SW480 (cell line): ENCODE measurements around the gene SCIN.
"Not testable (repeated sequence)": the region's sequence is repeated elsewhere in the genome, so short reads cannot be mapped to it uniquely, and the experiment has no call there.

Experiments
- DNase-seq: peaks from one replicate; pipeline ENCODE4 v3.0.0-alpha.2; 2016; ENCODE audit warnings: low spot score

SCIN gene

DNA sequence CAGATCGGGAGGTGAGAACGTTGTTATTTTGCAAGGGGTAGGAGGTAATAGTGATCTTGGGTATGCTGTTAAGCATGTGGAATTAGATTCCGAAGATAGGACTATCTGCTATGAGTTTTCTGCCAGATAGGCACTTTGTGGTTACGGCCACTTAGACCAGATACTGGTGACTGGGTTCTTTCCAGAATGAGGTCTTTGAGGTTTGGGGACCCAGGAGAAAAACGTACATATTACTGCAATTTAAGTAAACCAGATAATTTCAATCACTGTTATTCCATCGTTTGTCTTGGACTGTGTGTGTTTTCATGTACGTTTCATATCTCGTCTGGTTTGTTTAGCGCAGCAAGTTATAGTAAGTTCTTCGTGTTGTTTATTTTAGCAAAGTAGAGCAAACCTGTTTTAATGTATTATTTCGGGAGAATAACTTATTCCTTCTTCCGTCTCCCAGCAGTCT is 117.2 kb downstream of the SCIN start:
- no peak for DNase-seq

DNA sequence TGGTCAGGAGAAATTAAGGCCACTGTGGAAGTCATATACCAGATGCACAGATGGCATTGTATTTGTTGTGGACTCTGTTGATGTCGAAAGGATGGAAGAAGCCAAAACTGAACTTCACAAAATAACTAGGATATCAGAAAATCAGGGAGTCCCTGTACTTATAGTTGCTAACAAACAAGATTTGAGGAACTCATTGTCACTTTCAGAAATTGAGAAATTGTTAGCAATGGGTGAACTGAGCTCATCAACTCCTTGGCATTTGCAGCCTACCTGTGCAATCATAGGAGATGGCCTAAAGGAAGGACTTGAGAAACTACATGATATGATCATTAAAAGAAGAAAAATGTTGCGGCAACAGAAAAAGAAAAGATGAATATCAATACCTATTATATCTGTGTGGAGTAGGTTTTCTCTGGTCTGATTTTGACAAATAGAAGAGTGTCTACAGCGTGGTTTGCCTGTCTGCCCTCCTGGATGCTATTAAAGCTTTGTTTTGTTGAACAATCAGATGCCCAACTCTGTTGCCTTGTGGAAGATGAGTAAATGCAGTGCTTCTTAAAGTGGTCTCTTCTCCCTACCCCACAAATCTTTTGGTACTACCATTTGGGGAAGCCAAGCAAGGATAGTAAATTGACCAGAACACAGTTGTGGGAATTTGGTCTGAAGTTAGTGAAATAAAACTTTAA is 118.1 kb downstream of the SCIN start:
- DNase-seq = not testable (repeated sequence)

DNA sequence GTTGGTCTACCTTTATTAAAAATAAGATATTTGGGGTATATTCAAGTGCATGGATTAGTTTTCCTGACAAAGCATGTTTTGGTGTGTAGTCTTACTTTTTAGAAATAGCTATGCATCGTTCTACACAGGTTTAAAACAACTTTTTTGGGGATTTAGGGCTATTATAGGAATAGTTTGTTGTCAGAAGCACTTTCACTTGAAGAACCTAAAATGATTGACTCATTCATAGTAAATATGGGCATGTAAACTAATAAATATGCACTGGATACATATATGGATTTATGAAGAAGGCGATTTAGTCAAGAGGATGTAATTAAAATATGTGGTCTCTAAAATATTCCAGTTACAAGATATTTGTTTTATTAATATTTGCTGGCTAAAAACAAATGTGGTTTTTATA is 118.9 kb downstream of the SCIN start:
- no peak for DNase-seq

DNA sequence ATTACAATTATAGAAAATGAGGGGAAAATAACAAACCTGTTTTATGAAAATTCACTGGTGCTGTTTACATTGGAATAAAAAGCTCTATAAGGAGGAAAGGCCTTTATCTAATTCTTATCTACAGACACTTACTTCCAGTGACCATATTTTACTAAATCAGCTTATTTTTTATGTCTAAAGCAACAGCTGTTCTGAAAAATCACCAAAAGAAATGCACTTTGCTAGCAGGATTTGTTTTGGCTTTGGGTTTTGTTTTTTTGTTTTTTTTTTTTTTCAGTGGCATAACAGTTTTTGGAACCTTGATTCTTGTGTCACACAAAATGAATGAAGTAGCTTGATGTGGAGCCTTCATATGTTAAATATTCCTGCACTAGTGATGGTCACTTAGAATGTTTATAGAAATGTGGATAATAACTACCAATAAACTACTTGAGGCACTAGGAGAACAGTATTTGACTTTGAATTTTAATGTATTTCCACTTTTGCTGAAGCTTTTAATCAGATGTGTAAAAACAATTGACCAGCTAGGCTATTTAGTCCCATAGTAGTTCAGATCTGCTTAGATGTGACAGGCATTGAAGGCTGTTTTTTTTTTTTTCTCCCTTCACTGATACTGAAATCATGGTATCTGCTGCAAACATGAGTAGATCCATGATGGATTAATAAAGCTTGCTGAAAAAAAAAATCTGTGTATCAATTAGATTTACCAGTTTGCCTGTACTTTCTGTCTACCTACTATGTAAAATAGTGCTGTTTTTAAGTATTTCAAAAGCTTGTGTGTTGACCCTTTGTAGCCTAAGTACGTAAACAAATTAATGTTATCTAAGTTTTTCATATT is 119.7 kb downstream of the SCIN start:
- no peak for DNase-seq

DNA sequence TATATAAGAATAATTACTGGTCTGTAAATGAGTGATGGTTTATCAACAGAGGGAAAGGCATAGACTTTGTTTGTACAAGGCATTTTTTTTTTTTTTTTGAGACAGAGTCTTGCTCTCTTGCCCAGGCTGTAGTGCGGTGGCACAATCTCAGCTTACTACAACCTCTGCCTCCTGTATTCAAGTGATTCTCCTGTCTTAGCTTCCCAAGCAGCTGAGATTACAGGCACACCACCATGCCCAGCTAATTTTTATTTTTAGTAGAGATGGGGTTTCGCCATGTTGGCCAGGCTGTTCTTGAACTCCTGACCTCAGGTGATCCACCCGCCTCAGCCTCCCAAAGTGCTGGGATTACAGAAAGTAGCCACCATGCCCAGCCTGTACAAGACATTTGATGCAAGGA is 120.9 kb downstream of the SCIN start:
- not testable (repeated sequence) for DNase-seq

DNA sequence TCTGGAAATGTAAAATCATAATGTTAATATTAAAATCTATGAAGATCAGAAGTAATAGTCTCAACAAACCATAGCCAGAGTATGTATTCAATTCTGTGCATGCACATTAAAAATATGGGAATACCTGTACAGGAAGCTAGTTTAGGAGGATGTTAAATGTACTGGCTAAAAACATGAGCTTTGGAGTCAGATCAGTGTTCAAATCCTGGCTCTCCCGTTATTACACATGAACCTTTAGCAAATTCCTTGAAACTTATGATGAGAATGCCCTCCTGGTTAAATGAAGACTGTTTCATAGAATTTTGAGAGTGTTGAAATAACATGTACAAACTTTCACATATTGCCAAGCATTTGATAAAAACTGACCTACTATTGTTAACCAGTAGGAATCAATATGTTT is 121.5 kb downstream of the SCIN start:
- no peak for DNase-seq

DNA sequence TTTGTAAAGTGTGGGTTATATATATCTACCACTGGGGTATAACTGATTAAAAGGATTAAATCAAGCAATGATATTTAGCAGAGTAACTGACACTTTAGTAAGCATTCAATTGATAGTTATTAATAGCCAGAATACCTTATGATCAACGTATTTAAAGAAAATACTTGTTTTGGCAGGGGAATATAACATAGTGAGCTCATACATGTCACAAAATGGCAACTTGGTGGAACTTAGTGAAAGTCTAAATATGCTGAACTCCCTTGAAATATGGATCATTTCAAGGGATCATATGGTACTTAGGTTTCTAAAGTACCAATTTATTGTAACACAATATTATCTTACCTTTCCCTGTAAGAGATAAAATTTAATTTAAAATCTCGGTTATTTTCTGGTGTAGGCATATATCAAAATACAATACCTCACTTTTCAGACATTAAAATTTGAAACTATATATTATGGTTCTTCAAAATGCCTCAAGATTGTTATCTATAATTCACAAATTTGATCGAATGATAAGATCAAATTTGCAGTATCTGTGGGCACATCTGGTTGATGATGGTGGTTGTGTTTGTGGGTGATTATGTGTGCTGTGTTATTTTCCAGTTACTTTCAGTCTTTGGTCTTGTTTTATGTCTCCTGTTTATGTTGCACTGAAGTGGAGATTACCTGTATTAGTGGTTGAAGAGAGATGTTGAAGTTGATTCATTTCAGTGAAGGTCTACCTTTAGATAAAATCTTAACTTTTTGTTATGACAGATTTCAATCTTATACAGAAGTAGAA is 122.1 kb downstream of the SCIN start:
- DNase-seq = no peak

DNA sequence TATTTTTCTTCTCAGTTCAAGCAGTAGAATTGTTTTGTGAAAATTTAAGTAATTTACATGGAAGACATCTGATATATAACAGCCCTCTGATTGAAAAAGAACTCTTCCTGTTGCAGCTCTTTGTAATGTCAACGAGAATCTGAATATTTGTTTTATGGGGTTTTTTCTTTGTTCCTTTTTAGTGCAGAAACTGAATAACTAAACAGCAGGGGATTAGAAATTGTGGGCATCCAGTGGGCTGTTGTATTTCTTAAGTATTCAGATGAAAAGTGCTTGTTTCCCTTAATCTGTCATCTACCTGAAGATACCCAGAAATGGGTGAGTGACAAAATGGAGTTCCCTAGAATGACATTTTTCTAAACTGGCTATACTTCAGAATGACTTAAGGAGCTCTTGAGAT is 124.3 kb downstream of the SCIN start:
- DNase-seq = no peak

DNA sequence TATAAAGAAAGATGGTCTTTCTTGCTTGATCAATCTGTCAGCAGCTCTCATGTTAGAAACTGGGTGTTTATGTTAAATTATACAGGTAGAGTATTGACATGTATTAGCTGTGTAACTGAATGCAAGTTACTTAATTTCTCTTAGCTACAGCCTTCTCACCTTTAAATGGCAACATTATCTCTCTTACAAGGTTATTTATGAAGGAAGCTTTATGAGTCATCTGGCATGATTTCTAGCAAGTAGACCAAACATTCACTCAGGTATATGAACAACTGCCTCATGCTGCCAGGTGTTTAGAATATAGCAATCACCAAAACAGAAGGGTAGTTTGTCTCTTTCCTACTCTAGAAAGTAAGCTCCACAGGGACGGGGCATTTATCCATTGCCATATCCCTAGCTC is 125.4 kb downstream of the SCIN start:
- DNase-seq = peak; percentile 72

DNA sequence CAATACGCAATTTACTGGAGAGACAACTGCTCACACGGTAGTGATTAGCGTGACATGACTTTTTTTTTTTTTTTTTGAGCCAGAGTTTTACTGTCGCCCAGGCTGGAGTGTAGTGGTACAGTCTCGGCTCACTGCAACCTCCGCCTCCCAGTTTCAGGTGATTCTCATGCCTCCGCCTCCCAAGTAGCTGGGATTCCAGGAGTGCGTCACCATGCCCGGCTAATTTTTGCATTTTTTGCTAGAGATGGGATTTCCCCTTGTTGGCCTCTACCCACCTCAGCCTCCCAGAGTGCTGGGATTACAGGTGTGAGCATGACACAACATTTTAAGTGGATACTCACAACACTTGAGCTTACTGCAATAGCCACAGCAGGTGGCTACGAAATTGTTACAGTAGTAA is 128.8 kb downstream of the SCIN start:
- no peak for DNase-seq

DNA sequence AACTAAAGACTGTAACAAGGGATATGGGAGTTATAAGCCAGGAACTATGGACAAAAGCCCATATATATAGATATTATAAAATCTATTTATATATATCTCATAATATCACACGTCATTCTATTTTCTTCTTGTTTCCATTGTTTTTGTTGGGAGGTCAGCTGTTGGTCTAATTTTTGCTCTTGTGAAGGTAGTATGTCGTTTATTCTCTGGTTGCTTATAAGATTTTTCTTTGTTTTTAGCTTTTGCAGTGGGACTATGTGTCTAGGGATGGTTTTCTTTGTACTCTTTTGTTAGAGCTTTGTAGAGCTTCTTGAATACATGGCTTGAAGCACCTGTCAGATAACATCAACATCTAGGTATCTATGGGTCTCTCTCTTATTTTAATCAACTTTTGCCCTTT is 130.9 kb downstream of the SCIN start:
- no peak for DNase-seq

DNA sequence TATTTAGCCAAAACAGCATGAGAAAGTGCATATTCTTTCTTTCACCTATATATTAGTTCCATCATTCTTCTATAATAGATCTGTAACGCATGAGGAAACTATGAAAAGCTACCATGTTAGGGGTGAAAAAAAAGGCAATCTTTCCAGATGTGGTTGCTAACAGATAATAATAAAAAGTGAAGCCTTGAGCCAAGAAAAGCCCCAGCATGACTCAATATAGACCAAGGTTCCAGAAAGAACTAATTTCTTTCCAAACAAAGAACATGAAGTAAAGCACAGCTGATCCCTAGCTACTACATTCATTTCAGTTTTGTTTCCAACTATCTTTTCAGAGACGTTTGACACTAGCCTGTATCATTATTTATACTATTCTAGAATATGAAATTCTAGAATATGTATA is 133.4 kb downstream of the SCIN start:
- DNase-seq = no peak

DNA sequence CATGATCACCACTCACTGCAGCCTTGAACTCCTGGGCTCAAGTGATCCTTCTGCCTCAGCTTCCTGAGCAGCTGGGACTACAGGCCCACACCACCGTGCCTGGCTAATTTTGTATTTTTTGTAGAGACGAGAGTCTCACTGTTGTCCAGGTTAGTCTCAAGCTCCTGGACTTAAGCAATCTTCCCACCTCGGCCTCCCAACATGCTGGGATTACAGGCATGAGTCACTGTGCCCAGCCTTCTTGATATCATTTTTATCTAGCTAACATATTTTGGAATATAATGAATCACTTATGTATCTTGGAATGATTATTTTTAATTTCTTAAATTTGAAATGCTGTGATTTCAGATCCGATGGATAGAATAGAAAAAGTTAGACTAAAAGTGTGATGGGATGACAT is 135.4 kb downstream of the SCIN start:
- DNase-seq = no peak

DNA sequence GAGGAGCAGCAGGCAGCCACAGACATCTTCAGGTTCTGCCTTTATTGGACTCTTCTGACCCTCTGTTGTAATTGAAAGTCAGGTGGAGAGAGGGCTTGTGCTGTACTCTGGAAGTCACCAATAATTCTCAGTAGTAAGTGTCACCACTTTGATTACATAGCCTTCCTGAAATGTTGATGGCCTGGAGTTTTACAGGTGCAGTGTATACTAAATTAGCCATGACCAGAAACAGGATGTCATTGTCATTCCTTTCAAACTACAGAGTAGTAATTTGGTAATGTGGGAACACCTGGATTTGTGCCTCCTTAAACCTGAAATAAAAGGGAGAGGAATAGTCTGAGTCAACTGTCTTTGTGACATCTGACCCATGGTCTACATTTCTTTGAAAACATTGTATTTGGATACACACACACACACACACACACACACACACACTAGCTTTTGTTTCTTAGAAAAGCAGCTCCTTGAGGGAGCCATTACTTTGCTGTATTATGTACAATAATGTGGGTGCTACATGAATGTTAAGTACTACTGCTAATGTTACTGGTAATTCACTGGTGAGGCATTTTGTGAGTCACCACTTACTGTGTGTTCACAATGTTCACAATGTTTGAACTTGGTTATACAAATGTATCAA is 136.5 kb downstream of the SCIN start:
- DNase-seq = peak; percentile 97

DNA sequence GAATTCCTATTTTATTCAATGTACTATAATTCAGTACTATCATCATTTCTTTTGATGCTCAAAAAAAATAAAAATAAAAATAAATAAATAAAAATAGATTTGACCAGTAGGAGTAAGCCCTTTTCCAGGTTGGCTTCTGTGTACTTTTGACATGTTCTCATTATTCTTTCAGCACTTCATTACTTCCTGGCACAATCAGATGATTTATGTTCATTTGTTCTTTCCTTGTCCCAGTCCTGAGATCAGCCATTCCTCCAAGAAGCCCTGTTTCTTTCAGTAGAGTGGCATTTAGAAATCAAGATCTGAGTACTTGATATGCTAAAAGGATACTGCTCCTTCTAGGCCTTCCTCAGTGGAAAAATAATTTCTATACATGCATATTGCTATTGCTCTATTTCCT is 137.8 kb downstream of the SCIN start:
- no peak for DNase-seq
